GM19468 (cell line): Measurements from ENCODE around the gene GOLGA3.
"Not testable (repeated sequence)": the region's sequence is repeated elsewhere in the genome, so short reads cannot be mapped to it uniquely, and the experiment has no call there.

ENCODE experiments used
- ATAC-seq: cut with Tn5 transposase; IDR thresholded peaks from one replicate; pipeline ENCODE4 v1.9.1; 2021; ENCODE audit warnings: mild to moderate bottlenecking, moderate library complexity, moderate number of reproducible peaks; ENCODE audit not compliant: unreplicated experiment; ENCODE audit errors: extremely low read depth

GOLGA3 gene

DNA sequence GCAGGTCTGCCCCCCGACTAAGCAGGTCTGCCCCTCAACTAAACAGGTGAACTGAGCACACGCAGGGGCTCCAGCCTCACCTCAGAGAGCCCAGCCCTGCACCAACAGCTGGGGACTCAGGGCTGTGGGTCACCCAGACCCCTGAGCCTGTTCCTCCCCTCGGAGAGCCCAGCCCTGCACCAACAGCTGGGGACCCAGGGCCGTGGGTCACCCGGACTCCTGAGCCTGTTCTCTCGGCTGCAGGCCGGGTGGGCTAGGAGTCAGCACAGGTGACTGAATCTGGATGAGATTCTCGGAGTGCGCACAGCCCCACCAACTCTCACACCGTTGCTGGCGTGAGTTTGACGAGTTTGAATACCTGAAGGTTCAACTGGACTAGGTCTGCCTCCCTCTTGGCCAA, 46.7 kb downstream of the GOLGA3 start:
- no peak for ATAC-seq

DNA sequence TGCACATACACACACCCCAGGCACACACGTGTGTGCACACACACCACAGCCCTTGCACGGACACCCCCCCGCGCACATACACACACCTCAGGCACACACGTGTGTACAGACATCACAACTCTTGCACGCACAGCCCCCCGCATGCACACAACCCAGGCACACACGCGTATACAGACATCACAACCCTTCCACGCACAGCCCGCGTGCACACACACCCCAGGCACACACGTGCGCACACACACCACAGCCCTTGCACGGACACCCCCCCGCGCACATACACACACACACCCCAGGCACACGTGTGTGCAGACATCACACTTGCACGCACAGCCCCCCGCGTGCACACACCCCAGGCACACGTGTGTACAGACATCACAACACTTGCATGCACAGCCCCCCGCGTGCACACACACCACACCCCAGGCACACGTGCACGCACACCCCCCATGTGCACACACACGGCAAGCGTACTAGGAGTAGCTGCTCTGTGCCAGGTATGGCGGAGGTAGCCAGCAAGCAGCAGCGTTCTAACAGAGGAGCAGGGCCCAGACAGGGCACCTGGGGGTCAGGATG, 48.8 kb downstream of the GOLGA3 start:
- ATAC-seq: no peak

DNA sequence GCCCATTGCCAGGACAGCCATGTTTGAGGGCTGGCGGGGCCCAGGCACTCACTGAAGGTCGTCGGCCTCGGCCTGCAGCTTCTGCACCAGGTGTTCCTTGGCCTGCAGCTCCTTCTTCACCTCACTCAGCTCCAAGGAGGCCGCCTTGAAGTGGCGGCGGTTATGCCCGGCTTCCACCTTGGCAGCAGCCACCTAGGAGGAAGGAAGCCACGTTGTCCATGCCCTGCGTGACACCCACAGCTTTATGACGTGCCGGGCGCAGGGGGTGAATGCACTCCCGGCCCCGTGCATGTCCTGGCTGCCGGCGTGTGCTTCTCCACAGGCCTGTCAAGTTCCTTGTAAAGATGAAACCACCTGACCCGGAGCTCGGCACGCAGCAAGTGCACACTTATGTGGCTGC, 51.1 kb downstream of the GOLGA3 start:
- ATAC-seq: no peak

DNA sequence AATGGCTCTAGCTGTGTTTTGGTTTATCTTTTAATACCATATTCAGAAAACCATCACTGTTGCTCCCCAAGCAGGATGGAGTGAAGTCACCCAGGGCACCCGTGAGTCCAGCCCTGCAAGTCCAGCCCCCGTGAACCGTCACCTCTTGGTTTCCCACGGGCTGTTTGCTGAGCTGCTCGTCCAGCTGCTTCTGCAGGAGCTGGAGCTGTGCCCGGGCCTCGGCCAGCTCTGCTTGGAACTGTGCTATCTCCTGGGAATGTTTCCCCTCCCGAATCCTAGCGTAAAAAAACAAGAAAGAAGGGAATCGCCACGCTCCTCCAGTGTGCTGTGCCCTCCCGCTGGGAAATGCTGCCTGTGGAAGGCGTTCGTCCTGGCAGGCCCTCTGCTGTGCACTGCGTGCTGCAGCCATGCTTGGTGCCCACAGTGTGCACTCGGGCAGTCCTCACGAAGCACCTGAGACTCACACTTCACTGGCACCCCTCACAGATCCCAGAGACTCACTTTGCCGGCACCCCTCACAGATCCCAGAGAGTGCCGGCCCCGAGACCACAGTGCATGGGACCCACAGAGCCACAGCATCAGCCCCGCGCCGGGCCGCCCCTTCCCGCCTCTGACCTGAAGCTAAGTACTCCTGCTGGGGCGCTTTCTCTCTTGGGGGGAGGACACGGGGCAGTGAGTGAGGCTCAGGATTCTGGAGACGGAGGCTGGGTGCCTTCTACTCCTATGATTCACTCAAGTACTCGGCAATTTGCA, 51.7 kb downstream of the GOLGA3 start:
- ATAC-seq: no peak

DNA sequence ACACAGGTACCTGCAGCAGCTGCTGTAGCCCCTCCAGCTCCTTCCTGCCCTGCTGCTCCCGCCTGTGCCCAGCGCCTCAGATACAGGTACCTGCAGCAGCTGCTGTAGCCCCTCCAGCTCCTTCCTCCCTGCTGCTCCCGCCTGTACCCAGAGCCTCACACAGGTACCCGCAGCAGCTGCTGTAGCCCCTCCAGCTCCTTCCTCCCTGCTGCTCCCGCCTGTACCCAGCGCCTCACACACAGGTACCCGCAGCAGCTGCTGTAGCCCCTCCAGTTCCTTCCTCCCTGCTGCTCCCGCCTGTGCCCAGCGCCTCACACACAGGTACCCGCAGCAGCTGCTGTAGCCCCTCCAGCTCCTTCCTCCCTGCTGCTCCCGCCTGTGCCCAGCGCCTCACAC, 52.4 kb downstream of the GOLGA3 start:
- ATAC-seq: not testable (repeated sequence)

DNA sequence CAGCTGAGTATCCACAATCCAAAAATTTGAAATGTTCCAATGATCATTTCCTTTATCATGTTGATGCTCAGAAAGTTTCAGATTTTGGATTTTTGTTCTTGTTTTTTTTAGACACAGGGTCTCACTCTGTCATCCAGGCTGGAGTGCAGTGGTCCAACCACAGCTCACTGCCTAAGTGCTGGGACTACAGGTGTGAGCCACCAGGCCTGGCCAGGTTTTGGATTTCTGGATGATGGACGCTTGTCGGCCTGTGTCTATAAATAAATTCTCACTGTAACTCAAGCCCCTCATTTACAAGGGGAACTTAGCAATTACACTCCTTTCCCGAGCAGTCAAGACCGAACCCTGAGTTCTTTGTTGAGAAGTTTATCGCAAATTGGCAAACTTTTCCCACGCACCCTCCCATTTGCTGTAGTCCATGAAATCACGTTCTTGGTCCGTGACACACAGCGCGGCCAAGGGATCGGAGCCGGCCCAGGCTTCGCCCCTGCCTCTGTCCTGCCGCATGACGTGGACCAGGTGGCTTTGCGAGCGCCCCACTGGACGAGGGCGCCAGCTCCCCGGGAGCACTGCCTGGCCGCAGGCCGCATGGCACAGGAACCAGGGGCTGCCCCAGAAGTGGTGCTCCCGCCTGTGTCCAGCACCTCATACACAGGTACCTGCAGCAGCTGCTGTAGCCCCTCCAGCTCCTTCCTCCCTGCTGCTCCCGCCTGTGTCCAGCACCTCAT, 53.0 kb downstream of the GOLGA3 start:
- no peak for ATAC-seq

DNA sequence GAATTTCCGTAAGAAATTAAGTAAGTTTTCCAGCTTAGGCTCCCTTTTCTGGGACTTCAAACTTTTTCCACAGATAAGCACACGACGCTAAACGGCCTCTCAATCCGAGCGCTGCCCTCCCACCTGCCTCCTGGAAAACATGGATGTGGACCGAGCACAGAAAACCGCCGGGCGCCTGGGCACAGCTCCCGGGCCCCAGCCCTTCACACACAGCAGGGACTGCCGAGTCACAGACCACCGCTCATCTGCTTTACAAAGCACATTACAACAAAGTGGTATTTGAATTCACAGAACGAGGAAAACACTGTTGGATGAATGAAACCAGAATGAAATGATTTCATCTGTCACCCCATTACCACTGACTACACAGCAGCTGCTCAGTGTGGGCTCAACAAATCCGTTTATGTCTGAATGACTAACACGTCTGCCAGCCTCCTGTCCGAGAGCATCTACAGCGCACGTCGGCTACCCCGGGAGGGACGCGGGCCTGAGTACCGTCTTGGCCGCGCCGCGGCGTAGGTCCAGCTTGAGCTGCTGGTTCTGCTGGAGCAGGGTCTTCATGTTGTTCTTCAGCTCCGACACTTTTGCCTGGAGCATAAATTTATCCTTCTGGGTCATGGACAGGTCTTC, 53.9 kb downstream of the GOLGA3 start:
- no peak for ATAC-seq

DNA sequence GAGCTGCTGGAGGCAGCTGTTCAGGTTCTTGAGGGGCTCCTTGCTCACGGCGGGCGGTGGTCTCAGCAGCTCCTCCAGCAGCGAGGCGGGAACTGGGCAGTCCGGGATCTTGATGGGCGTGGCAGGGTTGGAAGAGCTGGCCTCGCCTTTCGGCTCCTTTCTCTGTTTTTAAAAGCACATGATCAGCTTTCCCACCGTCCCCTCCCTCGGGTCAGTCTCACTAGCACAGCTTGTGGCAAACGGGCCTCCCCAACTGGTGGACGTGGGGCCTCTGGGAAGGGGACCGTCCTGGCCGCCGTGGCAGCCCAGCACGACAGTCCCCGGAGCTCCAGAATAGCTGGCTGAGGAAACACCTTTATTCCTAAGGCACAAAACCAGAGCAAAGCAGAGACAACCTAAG, 54.5 kb downstream of the GOLGA3 start:
- ATAC-seq: no peak

DNA sequence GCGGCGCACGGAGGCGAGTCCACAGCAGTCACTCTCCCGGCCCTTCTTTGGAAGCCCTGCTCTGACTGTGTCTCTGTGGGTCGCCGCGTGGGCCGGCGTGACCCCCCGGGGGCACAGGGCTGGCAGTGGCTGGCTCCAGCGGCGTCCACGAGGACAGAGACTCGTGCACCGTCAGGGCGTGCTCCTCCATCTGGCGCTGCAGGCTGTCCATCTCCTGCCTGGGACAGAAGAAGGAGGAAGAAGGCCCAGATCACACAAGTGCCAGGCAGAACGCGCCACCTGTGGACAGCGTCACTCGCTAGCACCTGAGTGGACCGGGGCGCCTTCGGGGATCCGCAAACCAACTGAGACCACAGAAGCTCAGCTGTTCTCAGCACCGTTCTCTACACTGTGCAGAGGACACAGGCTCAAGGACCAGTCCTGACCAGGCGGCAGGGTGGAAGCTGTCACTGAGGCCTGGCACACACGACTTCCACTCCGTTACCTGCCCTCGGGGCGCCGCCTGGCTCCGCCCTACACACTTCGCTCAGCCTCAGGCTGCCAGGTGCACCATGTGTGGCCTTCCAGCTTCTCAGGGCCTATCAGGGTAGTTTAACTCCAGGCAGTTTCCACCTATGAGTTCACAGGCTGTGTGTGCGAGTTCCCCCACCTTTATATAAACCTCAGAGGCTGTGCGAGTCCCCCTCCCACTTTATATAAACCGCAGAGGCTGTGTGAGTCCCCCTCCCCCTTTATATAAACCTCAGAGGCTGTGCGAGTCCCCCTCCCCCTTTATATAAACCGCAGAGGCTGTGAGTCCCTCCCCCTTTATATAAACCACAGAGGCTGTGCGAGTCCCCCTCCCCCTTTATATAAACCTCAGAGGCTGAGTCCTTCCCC, 55.4 kb downstream of the GOLGA3 start:
- ATAC-seq: no peak

DNA sequence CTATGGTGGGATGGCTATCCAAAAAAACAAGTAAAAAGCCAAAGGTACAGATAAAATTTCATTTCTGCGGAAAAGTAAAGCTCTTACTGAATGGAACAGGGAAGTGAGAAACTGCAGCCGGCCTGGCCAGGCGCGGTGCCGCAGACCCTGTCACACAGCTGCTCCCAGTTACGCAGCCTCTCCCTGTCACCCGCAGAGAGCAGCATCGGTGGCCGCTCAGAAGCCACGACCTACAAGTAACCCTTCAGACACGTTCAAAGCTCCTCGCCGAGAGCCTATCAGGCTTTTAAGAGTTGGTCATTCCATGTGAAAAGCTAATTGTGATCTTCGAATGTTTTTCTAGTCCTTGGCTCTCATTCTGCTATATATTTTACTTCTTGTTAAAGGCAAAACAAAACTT, 56.1 kb downstream of the GOLGA3 start:
- ATAC-seq: no peak

DNA sequence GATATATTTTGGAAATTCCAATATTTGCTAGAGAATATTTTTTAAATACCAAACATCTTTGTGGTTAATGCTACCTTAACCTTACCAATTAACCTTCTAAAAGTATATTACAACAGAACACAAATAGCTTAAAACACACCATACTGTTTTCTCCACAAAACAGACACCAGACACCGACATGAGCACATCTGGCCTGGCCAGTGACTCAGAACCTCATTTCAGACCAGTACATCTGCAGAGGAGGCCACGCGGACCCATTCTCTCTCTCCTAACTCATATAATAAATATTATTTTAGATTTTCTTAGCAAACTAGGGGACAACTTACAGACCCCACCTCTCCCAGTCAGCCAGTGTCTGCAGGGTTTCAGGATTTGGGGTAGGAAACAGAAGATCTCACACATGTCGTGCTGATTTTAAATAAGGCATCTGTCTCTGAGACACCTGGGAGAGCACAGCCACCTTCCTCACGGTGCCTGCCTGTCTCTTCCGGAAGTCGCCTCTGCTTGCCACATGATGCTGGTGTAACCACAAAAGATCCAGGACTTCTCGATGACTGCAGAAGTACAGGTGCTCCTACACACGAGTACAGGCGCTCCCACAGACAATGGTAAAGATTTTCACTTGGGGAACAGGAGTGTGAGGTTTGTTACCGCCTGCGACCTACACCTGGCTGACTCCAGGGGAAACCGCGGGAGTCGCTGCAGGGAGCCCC, 57.4 kb downstream of the GOLGA3 start:
- no peak for ATAC-seq

DNA sequence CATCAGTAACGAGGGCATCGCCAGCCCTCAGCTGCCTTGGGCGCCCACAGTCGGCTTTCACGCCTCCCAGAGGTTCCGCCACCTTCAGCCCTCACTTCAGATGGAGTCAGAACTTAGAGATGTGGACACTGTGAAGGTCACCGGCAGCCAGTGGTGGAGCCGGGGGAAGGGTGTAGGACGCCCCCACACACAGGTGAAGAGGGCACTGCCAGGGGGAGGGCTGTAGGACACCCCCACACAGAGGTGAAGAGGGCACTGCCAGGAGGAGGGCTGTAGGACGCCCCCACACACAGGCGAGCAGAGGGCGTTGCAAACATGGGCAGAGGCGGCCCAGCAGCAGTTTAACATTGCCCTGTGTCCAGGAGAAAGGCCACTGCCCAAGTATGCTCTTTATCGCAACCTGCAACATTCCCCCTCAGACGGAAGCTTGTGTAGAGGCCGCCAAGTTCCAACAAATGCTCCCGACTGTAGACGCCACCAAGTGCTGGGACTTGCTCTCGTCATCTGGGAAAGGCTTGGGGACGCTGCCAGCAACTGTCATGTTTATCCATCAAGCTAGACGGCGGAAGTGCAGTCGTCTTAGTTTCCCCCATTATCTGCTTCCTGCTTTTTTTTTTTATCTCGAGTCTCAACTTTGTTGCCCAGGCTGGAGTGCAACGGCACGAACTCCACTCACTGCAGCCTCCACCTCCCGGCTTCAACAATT, 62.1 kb downstream of the GOLGA3 start:
- ATAC-seq: no peak

DNA sequence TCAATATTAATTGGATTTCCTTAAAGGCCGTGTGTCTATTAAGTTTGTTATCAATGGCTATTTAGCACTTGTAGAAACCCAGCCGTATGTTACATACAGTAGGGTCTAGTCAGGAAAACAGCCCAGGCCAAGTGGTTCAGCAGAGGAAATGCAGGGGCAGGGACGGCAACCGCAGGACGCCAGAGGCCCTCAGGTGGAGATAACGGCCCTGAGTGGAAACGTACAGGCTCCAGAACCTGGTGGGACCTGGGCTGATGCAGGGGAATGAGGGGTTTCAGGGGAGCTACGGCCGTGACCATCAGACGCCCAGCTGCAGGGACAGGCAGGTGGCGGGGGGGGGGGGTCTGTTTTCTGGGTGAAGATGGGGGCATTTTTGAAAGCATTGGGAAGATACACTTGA, 63.3 kb downstream of the GOLGA3 start:
- no peak for ATAC-seq

DNA sequence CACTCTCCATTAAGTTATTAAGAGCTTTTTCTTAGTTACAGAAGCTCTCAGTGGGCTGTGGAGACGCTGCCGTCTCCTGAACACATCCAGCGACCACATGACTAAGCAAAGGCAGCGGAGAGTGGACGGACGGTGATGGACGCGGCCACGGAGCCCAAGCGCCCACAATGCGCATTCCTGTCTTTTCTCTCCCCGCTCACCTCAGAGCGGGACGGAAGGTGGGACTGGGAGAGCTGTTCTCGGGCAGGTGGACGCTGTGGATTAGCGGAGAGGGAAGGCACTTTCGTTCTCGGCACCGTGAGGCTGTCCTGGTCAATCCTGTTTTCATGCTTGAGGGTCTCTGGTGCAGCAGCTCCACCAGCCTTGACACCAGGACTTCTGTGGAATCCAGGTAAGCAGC, 64.4 kb downstream of the GOLGA3 start:
- no peak for ATAC-seq

DNA sequence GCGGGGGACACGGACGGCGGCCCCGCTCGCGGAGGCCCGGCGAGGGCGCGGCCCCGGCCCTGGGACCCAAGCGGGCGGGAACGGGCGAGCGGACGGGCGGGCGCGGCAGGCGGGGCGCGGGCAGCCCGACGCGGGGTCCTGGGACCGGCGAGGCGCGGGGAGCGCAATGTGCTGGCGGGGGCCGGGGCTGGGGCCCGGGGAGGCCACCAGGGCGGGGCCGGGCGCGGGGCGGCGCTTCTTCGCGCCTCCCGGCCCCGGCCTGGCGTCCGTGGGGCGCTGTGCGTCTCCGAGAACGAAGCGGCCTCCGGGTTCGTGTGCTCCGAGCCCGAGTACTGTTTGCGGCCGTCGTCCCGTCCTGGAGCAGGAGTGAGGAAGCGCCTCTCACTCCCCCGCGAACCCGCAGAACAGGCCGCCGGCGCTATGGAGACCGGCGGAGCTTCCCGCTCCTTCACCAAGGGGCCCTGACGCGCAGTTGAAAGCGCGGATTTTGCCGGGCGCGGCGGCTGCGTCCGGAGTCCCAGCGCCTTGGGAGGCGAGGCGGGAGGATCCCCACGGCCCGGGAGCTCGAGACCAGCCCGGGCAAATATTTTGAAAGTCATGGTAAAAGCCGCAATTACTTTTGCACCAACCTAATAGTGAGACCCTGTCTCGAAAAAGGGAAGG, 66.6 kb downstream of the GOLGA3 start:
- ATAC-seq: peak; percentile 35

DNA sequence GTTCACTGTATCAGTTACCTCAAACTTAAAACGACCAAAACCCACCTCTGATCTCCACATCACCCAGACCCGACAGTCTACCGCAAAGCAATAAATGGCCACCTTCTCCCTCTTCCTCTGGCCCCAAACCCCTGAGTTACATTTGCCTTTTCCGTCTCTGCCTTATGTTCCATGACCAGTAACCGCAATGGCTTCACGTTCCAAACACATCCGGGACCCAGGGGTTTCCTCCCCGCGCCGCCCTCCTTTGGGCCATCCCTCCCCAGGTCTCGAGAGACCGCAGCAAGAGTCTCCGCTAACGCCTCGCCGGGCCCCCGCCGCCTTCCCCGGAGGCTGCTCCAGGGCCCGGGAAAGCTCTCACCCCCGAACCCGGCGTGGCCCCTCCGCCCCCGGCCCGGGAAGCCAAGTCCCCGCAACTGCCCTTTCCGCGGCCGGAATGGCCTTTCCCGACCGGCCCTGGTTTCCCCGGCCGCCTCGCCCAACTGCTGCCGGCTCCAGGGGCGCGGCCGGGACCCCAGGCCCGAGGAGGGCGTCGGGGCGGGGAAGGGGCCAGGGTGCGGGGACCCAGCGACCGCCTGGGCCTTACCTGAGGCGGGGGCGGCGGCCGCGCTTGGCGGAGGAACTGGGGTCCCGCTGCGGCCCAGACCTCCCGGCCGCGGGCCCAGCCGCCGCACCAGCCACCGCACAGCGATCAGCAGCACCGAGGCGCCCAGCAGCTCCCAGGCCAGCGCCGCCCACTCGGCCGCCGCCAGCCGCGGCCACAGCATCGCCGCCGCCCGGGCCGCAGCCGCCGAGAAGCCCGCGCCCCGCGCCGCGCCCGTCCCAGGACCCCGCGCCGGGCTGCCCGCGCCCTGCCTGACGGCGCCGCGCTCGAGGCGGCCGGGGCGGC, 67.4 kb downstream of the GOLGA3 start, which contains the start of gene ANKLE2:
Gene ANKLE2, minus strand, starts transcription at position 801 of the 889 bp plus-strand sequence. Its CDS starts 34 bp downstream, at position 767.
- ATAC-seq: peak; percentile 7

DNA sequence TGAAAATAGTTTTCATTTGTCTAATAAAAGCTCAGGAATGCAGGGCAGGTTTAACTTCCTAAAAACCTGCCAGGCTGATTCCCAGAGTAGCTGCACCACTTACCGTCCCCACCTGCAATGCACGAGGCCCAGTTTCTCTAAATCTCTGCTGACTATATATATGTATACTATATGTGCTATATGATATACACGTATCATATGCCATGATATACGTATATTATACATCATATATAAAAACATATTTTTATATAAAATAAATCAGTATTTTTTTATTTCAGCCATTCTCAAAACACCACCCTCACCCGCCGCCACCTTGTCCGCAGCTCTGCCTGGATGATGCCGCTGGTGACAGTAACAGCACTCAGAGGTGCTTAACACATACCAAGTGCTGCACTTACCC, 69.3 kb downstream of the GOLGA3 start:
- no peak for ATAC-seq
